Keratinocyte (primary cell): Measurements from ENCODE around the gene TP63. TPM values are rescaled to one million over a fixed set of nuclear protein-coding genes. Genes with fewer than 3 reads are reported as not detected.

Experiments used
- DNase-seq: peaks from one replicate; pipeline ENCODE4 v3.0.0-alpha.2; 2011; ENCODE audit warnings: low read depth, missing footprints, low spot score
- FAIRE-seq: peaks from 2 replicates; lab custom pipeline; 2011; peaks lifted over from hg19 to GRCh38; lab: Jason Lieb, UNC
- H2AFZ ChIP-seq: 2 replicates; pipeline ENCODE4 v1.6.0; 2012; ENCODE audit warnings: low read length, control low read depth, inconsistent platforms; ENCODE audit not compliant: control insufficient read depth
- H3K27ac ChIP-seq: 2 replicates; pipeline ENCODE4 v1.5.1; 2011; ENCODE audit warnings: low read length; ENCODE audit not compliant: control insufficient read depth, insufficient read depth
- H3K27me3 ChIP-seq: 3 replicates; pipeline ENCODE4 v1.6.0; 2011; ENCODE audit warnings: low read length; ENCODE audit not compliant: control insufficient read depth, insufficient read depth; ENCODE audit errors: extremely low read depth
- H3K36me3 ChIP-seq, 2 experiments: 2 replicates in 1 of 2; 3 replicates in 1 of 2; pipeline ENCODE4 v1.5.1; 2011; ENCODE audit warnings: low read length in 2 of 2, mild to moderate bottlenecking in 1 of 2; ENCODE audit not compliant: control insufficient read depth in 2 of 2, insufficient read depth in 2 of 2; ENCODE audit errors: extremely low read depth in 1 of 2
- H3K4me1 ChIP-seq: 3 replicates; pipeline ENCODE4 v1.5.1; 2011; ENCODE audit warnings: low read length; ENCODE audit not compliant: control insufficient read depth, insufficient read depth; ENCODE audit errors: extremely low read depth
- H3K4me2 ChIP-seq: 3 replicates; pipeline ENCODE4 v1.6.0; 2011; ENCODE audit warnings: low read depth, low read length; ENCODE audit not compliant: control insufficient read depth, insufficient read depth; ENCODE audit errors: extremely low read depth
- H3K4me3 ChIP-seq, 3 experiments: fragments of 200-600 bp in 1 of 3; sonication (generic) in 1 of 3; 2 replicates in 2 of 3; 3 replicates in 1 of 3; pipeline ENCODE4 v1.5.1; 2011 to 2016; ENCODE audit warnings: low read length in 3 of 3, mild to moderate bottlenecking in 3 of 3, control low read depth in 2 of 3, inconsistent platforms in 1 of 3, low read depth in 1 of 3, mixed read lengths in 1 of 3, mixed run types in 1 of 3, moderate library complexity in 1 of 3; ENCODE audit not compliant: control insufficient read depth in 2 of 3, insufficient read depth in 2 of 3; ENCODE audit errors: extremely low read depth in 1 of 3
- H3K79me2 ChIP-seq: 2 replicates; pipeline ENCODE4 v1.6.0; 2012; ENCODE audit warnings: low read length; ENCODE audit not compliant: control insufficient read depth, insufficient read depth
- H3K9ac ChIP-seq: 3 replicates; pipeline ENCODE4 v1.6.0; 2011; ENCODE audit warnings: low read length; ENCODE audit not compliant: control insufficient read depth, insufficient read depth; ENCODE audit errors: extremely low read depth
- H3K9me1 ChIP-seq: 3 replicates; pipeline ENCODE4 v1.6.0; 2011; ENCODE audit warnings: low read length; ENCODE audit not compliant: control insufficient read depth, insufficient read depth; ENCODE audit errors: extremely low read depth
- H3K9me3 ChIP-seq: 2 replicates; pipeline ENCODE4 v1.5.1; 2012; ENCODE audit warnings: low read depth, low read length; ENCODE audit not compliant: control insufficient read depth
- H4K20me1 ChIP-seq: 3 replicates; pipeline ENCODE4 v1.6.0; 2011; ENCODE audit warnings: low read length; ENCODE audit not compliant: control insufficient read depth, insufficient read depth; ENCODE audit errors: extremely low read depth
- EZH2 ChIP-seq: IDR thresholded peaks from one replicate; pipeline ENCODE4 v1.6.1; 2012; ENCODE audit warnings: inconsistent platforms, mild to moderate bottlenecking, low read length, moderate library complexity
- dilution Hi-C: fragments of 300-500 bp; cut with MboI; formaldehyde crosslinking; loops from one replicate; pipeline ENCODE4 v1.7.0; 2020; ENCODE audit warnings: low sequenced_read_pairs; ENCODE audit not compliant: extremely low pct_ligation_motif_present
- polyA plus RNA-seq, 5 experiments: library from polyadenylated mRNA; depleted of rRNA in 3 of 5; stranded (reverse) in 3 of 5; stranded (forward) in 1 of 5; unstranded in 1 of 5; fragments of >200 nt; gene quantifications; 1 replicate in 1 of 5; 2 replicates in 3 of 5; 3 replicates in 1 of 5; pipeline versions ENCODE4 v1.2.1 to v1.2.3, GENCODE V29; 2011 to 2012; ENCODE audit warnings: missing spikeins in 2 of 5, low read depth in 1 of 5, low replicate concordance in 1 of 5
- TF ChIP-seq, protein P1 (sequence below), 3 experiments: IDR thresholded peaks in 1 of 3; conservative IDR thresholded peaks in 1 of 3; optimal IDR thresholded peaks in 1 of 3; 2 replicates in 2 of 3; 3 replicates in 1 of 3; pipeline versions ENCODE3 to v1.5.1; 2011; ENCODE audit warnings: low read length in 3 of 3, mild to moderate bottlenecking in 3 of 3, moderate library complexity in 2 of 3, control low read depth in 1 of 3, inconsistent platforms in 1 of 3; ENCODE audit not compliant: insufficient read depth in 2 of 3; ENCODE audit errors: extremely low read depth in 1 of 3

Gene TP63
- polyA plus RNA-seq, 1 donor (not counting 4 experiments of a cell fraction or from before 2014, with no cell fraction given), result 214 TPM

DNA sequence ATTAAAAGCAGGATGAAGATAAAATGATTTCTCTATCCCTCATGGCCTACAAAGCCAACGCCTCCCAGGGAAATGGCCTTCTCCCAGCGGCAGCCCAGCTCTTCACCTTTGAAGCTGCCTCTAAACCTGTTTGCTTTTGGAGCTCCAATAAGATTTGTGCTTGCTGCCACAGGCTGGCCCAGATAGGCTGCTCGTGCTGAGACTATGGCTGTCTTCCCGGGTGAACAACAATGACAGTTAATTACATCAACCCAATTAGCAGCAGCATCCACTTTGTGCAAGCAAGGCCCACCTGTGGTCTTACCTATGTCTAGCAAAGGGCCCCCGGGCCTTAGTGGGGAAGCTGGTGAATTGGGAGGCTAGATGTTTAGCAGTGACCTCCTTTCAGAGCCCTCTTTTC, 309.9 kb downstream of the TP63 start:
- no peaks in the 10 kb centered on the region for H3K79me2 ChIP-seq
- no peaks in the 10 kb centered on the region for H3K36me3 ChIP-seq
- TF ChIP-seq, protein P1, sequence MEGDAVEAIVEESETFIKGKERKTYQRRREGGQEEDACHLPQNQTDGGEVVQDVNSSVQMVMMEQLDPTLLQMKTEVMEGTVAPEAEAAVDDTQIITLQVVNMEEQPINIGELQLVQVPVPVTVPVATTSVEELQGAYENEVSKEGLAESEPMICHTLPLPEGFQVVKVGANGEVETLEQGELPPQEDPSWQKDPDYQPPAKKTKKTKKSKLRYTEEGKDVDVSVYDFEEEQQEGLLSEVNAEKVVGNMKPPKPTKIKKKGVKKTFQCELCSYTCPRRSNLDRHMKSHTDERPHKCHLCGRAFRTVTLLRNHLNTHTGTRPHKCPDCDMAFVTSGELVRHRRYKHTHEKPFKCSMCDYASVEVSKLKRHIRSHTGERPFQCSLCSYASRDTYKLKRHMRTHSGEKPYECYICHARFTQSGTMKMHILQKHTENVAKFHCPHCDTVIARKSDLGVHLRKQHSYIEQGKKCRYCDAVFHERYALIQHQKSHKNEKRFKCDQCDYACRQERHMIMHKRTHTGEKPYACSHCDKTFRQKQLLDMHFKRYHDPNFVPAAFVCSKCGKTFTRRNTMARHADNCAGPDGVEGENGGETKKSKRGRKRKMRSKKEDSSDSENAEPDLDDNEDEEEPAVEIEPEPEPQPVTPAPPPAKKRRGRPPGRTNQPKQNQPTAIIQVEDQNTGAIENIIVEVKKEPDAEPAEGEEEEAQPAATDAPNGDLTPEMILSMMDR (optimal IDR thresholded peaks at IDR 0.05 in 1 of 3, IDR thresholded peaks at IDR 0.05 in 1 of 3, conservative IDR thresholded peaks at IDR 0.05 in 1 of 3; ENCODE audit: extremely low read depth in 1 of 3, insufficient read depth in 2 of 3, low read length in 3 of 3), result no peak
- TF ChIP-seq EZH2, result no peak
- peak overlapping the region; percentile 55 for H3K9ac ChIP-seq
- no peaks in the 10 kb centered on the region for H3K27me3 ChIP-seq
- H3K27ac ChIP-seq, result peak overlapping the region; percentile 99
- peak overlapping the region; percentile 3 for H3K4me2 ChIP-seq
- H3K9me3 ChIP-seq, result no peaks in the 10 kb centered on the region
- no peak overlapping the region for H2AFZ ChIP-seq
- peaks cover 81% of the 10 kb centered on the region for H3K4me1 ChIP-seq
- dilution Hi-C loops, result no loop called here
- DNase-seq (no peak), FAIRE-seq (no peak)
- H3K9me1 ChIP-seq, result no peaks in the 10 kb centered on the region
- H3K4me3 ChIP-seq, result no peak overlapping the region
- no peaks in the 10 kb centered on the region for H4K20me1 ChIP-seq

DNA sequence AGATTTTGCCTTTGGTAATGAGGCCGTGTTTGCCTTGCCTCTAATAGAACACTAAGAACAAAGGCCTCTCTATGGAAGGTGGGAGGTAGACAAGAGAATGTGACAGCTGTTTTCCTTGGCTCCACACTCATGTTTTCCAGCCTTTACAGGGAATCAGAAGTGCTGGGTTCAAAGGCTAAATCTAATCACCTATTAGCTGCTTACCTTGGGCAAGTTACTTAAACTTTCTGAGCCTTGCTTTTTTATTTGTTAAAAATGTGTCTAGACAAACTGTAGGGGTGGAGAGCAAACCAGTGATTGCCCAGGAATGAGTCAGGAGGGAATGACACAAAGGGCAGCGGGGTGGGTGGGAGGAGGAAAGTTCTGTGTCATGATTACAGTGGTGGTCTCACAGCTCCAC, 310.5 kb downstream of the TP63 start:
- Histone ChIP-seq H3K9ac (peak overlapping the region; percentile 55), H3K9me1 (no peaks in the 10 kb centered on the region), H3K36me3 (no peaks in the 10 kb centered on the region), H3K4me3 (no peak overlapping the region), H4K20me1 (no peaks in the 10 kb centered on the region), H3K4me1 (peaks cover 75% of the 10 kb centered on the region), H3K9me3 (no peaks in the 10 kb centered on the region), H2AFZ (no peak overlapping the region), H3K79me2 (no peaks in the 10 kb centered on the region), H3K27ac (peak overlapping the region; percentile 99), H3K4me2 (peak overlapping the region; percentile 3), H3K27me3 (no peaks in the 10 kb centered on the region)
- FAIRE-seq, result peak; percentile 73
- dilution Hi-C loops, result no loop called here
- DNase-seq, result no peak
- TF ChIP-seq EZH2, result no peak
- TF ChIP-seq, protein P1 (optimal IDR thresholded peaks at IDR 0.05 in 1 of 3, IDR thresholded peaks at IDR 0.05 in 1 of 3, conservative IDR thresholded peaks at IDR 0.05 in 1 of 3; ENCODE audit: extremely low read depth in 1 of 3, insufficient read depth in 2 of 3, low read length in 3 of 3), result no peak
